Adrenal gland (tissue), 12 donors: ENCODE measurements around the gene UTP15. TPM values are rescaled to one million over a fixed set of nuclear protein-coding genes. Genes with fewer than 3 reads are reported as not detected.

Source experiments
- DNase-seq, 7 donors: peaks; one replicate each; pipeline ENCODE4 v3.0.0-alpha.2; 2019 to 2020
- H3K27ac ChIP-seq, 5 donors: fragments of 200-600 bp; sonication (generic) in 4 of 5; 1 replicate in 3 of 5; 2 replicates in 2 of 5; pipeline versions ENCODE4 v1.5.1 to v1.8.0; 2016 to 2020; ENCODE audit warnings: mild to moderate bottlenecking in 1 of 5
- H3K27me3 ChIP-seq: fragments of 200-600 bp; 2 replicates; pipeline ENCODE4 v1.8.0; 2021
- H3K36me3 ChIP-seq, 2 donors: fragments of 200-600 bp; replicated peaks in 1 of 2; 1 replicate in 1 of 2; 2 replicates in 1 of 2; pipeline versions ENCODE4 v1.5.1 to v1.8.0; 2018 to 2022
- H3K4me1 ChIP-seq, 2 donors: fragments of 200-600 bp; replicated peaks in 1 of 2; 1 replicate in 1 of 2; 2 replicates in 1 of 2; pipeline versions ENCODE4 v1.5.1 to v1.8.0; 2018 to 2021
- H3K4me3 ChIP-seq, 4 donors: fragments of 200-600 bp; sonication (generic) in 3 of 4; one replicate each; pipeline ENCODE4 v1.5.1; 2016 to 2018
- H3K9me3 ChIP-seq, 3 donors: fragments of 200-600 bp; sonication (generic) in 1 of 3; replicated peaks in 1 of 3; 1 replicate in 2 of 3; 2 replicates in 1 of 3; pipeline versions ENCODE4 v1.5.1 to v1.8.0; 2016 to 2021
- CTCF ChIP-seq, 6 experiments: fragments of 450-650 bp in 4 of 6; fragments of 200-600 bp in 2 of 6; sonication (generic) in 1 of 6; IDR thresholded peaks; 1 replicate in 5 of 6; 2 replicates in 1 of 6; pipeline versions ENCODE4 v1.5.1 to v1.8.0; 2016 to 2021; ENCODE audit warnings: antibody characterized with exemption in 6 of 6, mild to moderate bottlenecking in 2 of 6, moderate library complexity in 1 of 6
- POLR2A ChIP-seq, 2 donors: fragments of 450-650 bp; IDR thresholded peaks; one replicate each; pipeline ENCODE4 v1.6.1; 2017; ENCODE audit warnings: antibody characterized with exemption in 2 of 2, mild to moderate bottlenecking in 2 of 2, moderate library complexity in 1 of 2
- WGBS, 4 donors: extraction: QIAGEN DNeasy Blood & Tissue Kit in 2 of 4; methylation state at CpG; one replicate each; pipeline versions ENCODE4 v1.1.5 to v1.1.7; 2013 to 2017; 5-methylcytosine and 5-hydroxymethylcytosine counted together
- intact Hi-C, 2 donors: fragments of 100-400 bp; cut with DNase I; formaldehyde crosslinking; loops; one replicate each; pipeline versions ENCODE4 v1.14.1 to v1.15.0; 2022 to 2023
- polyA plus RNA-seq, 3 donors: library from polyadenylated mRNA; stranded (reverse); fragments of 200-250 nt in 2 of 3; fragments of 350-450 nt in 1 of 3; fragmentation: Illumina TruSeq in 1 of 3; extraction: RNeasy Lipid Tissue Mini Kit (QIAGEN cat#74804) in 1 of 3; gene quantifications; one replicate each; pipeline ENCODE4 v1.2.3, GENCODE V29; 2013 to 2014
- total RNA-seq, 9 donors: library from RNA; depleted of rRNA in 4 of 9; stranded (reverse); fragments of >200 nt in 4 of 9; fragments of 120-200 nt in 1 of 9; fragmentation: NEBNext Ultra II Directional in 1 of 9; extraction: Animal tissue kit (Norgen Biotek cat#: 25700) in 1 of 9; gene quantifications; one replicate each; pipeline versions ENCODE4 v1.1.0 to v1.2.4, GENCODE V29; 2013 to 2023
- donor health status: healthy with polysubstance abuse.
- donor health status: Bipolar disorder and iron deficiency.
- donor health status: DM: yes; HTN: yes; CAD: no.
- donor health status: DM: no; HTN: no; CAD: no.
- donor health status: DM: no; HTN: no; CAD: no.
- donor health status: DM: yes; HTN: yes; CAD: no.

The UTP15 gene
- total and polyA plus RNA-seq, 12 donors = 4.2 to 30.2 (median 16.5) TPM

GRCh38 chr5:73564018-73564417 lies 1.5 kb upstream of the UTP15 start:
- Histone ChIP-seq H3K9me3 (no peaks in the 10 kb centered on the region), H3K36me3 (peaks cover 0 to 25% of the 10 kb centered on the region in 2 donors), H3K4me3 (peak overlapping the region in 1 of 4 donors; percentile 61), H3K27me3 (no peaks in the 10 kb centered on the region), H3K27ac (no peak overlapping the region), H3K4me1 (peaks cover 22 to 37% of the 10 kb centered on the region in 2 donors)
- TF ChIP-seq CTCF (IDR thresholded peaks at IDR 0.05) = no peak
- no peak for TF ChIP-seq POLR2A (IDR thresholded peaks at IDR 0.05)
- intact Hi-C loops = no loop called here
- WGBS, 4 donors = 19 to 26% (median 22%) methylated on average over 3 of the region's 3 CpGs
- no peak for DNase-seq

DNA sequence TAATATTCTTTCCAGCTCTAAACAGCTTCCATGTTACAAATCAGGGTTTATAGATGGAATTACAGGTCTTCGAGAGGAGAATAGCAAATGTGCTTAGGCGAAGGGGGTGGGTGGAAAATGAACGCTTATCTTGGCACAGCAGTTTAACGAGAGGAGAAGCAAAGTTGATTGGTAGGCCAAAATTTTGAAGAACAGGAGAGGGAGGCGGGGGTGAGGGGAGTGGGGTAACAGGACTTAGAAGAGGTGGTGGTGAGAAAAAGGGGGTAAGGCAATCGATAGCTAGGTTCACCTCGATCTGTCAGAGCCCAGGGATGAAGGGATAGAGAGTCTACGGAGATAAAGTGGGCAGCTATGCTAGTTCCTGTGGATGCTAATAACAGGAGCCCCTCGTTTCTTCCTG lies 868 bp upstream of the UTP15 start:
- TF ChIP-seq CTCF (IDR thresholded peaks at IDR 0.05) = no peak
- 0 to 3% (median 1%) methylated on average over 9 of the region's 9 CpGs for WGBS, 4 donors
- Histone ChIP-seq H3K27me3 (no peaks in the 10 kb centered on the region), H3K4me1 (peaks cover 22 to 37% of the 10 kb centered on the region in 2 donors), H3K4me3 (peak overlapping the region; percentile 6 to 91 (median 74)), H3K36me3 (peaks cover 0 to 24% of the 10 kb centered on the region in 2 donors), H3K9me3 (no peaks in the 10 kb centered on the region), H3K27ac (peak overlapping the region; percentile 87 to 93 (median 87))
- DNase-seq = peak in 3 of 7 donors; percentile 16 to 56 (median 27)
- intact Hi-C loops = no loop called here

DNA sequence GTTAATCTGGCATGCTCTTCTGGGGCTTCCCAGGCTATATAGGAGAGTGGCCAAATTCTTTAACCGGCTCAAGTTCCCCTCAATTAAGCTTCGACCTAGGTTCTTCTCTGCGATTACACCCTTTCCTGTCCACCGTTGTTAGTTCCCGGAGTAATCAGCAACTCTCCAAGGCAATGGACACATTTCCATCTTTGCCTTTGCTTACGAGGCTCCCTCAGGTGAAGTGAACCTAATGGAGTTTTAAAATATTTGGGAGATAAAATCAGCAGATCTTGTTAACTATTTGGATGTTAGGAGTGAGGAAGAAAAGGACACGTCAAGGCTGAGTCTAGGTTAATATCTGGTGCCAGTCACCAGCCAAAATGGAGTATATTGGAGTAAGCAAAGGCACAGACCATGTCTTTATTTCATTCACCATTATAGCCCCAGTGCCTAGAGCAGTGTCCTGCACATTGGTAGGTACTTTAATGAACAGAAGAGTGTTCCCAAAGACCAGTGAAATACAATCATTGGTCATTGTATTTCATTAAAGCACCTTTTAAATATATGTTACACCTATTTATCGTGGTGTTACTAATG lies 515 bp downstream of the UTP15 start:
- peak overlapping the region; percentile 6 to 96 (median 74) for H3K4me3 ChIP-seq
- 4 to 7% (median 6%) methylated on average over 8 of the region's 8 CpGs for WGBS, 4 donors
- no peak for TF ChIP-seq CTCF (IDR thresholded peaks at IDR 0.05)
- no peak for TF ChIP-seq POLR2A (IDR thresholded peaks at IDR 0.05)
- peaks cover 0 to 14% of the 10 kb centered on the region in 2 donors for H3K36me3 ChIP-seq
- no peak for DNase-seq
- intact Hi-C loops = no loop called here
- no peaks in the 10 kb centered on the region for H3K27me3 ChIP-seq
- peaks cover 22 to 37% of the 10 kb centered on the region in 2 donors for H3K4me1 ChIP-seq
- H3K9me3 ChIP-seq = no peaks in the 10 kb centered on the region
- H3K27ac ChIP-seq = peak overlapping the region; percentile 87 to 93 (median 87)

DNA sequence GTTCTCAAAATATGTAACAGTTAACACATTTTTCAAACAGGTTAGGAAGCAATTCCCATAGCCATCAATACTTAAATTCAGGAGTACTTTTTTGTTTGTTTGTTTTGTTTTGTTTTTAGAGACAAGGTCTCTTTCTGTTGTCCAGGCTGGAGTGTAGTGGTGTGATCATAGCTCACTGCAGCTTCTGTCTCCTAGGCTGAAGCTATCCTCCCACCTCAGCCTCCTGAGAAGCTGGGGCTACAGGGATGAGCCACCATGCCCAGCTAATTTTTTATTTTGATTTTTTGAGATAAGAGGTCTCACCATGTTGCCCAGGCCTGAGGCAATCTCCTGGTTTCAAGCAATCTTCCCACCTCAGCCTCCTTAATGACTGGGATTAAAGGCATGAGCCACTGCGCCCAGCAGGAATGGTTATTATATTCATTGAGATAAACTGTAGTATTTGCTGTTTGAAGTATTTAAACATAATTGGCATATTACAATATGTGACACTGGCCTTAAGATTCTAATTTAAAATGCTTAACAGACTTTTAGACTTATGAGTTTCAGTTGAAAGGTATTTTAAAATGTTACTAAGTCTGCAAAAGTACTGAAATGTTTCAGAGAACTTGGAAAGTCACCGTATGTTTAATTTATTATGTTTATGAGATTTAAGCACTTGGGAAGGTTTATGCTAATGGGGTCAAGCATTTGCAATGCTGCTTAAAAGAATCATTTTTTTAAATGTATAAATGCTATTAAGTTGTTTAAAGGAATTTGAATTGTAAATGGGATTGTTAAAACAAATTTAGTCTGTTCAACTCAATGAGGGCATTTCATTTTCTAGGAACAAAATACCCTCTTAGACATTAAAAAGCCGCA lies 17.0 kb downstream of the UTP15 start:
- intact Hi-C loops = no loop called here
- Histone ChIP-seq H3K4me1 (no peaks in the 10 kb centered on the region), H3K27ac (no peak overlapping the region), H3K27me3 (no peaks in the 10 kb centered on the region), H3K36me3 (peaks cover 0 to 25% of the 10 kb centered on the region in 2 donors), H3K9me3 (no peaks in the 10 kb centered on the region), H3K4me3 (no peak overlapping the region)
- DNase-seq = no peak
- WGBS, 4 donors = 64 to 97% (median 72%) methylated on average over 3 of the region's 3 CpGs
- TF ChIP-seq POLR2A (IDR thresholded peaks at IDR 0.05) = no peak
- TF ChIP-seq CTCF (IDR thresholded peaks at IDR 0.05) = no peak
